GM12891 (cell line): Measurements from ENCODE around the gene SLC15A5.

Experiments
- DNase-seq: peaks from one replicate; pipeline ENCODE4 v3.0.0; 2011; ENCODE audit warnings: low spot score; ENCODE audit not compliant: insufficient read length
- FAIRE-seq: peaks from 2 replicates; lab custom pipeline; 2011; peaks lifted over from hg19 to GRCh38; lab: Jason Lieb, UNC
- PAX5 ChIP-seq: IDR thresholded peaks from 2 replicates; pipeline ENCODE4 v1.6.1; 2011; ENCODE audit warnings: low read length, moderate library complexity, mild to moderate bottlenecking; ENCODE audit not compliant: insufficient read depth, severe bottlenecking
- POLR2A ChIP-seq: IDR thresholded peaks from 2 replicates; pipeline ENCODE4 v1.6.1; 2011; ENCODE audit warnings: low read depth, low read length, control low read depth
- POLR2AphosphoS5 ChIP-seq: IDR thresholded peaks from 2 replicates; pipeline ENCODE4 v1.6.1; 2011; ENCODE audit warnings: low read depth, low read length, control low read depth
- POU2F2 ChIP-seq: IDR thresholded peaks from 2 replicates; pipeline ENCODE4 v1.6.1; 2011; ENCODE audit warnings: low read depth, mild to moderate bottlenecking, control low read depth, low read length, moderate library complexity
- SPI1 ChIP-seq: IDR thresholded peaks from 2 replicates; pipeline ENCODE4 v1.6.1; 2011; ENCODE audit warnings: low read depth, low read length, control low read depth
- TAF1 ChIP-seq: IDR thresholded peaks from 2 replicates; pipeline ENCODE4 v1.6.1; 2011; ENCODE audit warnings: low read depth, low read length, control low read depth

Gene SLC15A5

GRCh38 chr12:16189849-16190248 lies 87.6 kb downstream of the SLC15A5 start:
- no peak for DNase-seq
- no peak for TF ChIP-seq SPI1
- no peak for TF ChIP-seq POLR2AphosphoS5
- TF ChIP-seq POU2F2, result no peak
- TF ChIP-seq TAF1, result no peak
- TF ChIP-seq POLR2A, result no peak
- no peak for TF ChIP-seq PAX5

GRCh38 chr12:16187660-16188059 lies 89.8 kb downstream of the SLC15A5 start:
- TF ChIP-seq POLR2A (no peak), POU2F2 (no peak), SPI1 (no peak), PAX5 (no peak), POLR2AphosphoS5 (no peak), TAF1 (no peak)
- DNase-seq (no peak), FAIRE-seq (no peak)

More at GRCh38 chr12:16189849-16190248, 87.6 kb downstream of the SLC15A5 start:
- FAIRE-seq, result no peak

- FAIRE-seq (no peak), DNase-seq (no peak)
- TF ChIP-seq SPI1, result no peak
- no peak for TF ChIP-seq PAX5
- no peak for TF ChIP-seq POLR2AphosphoS5
- no peak for TF ChIP-seq POLR2A
- TF ChIP-seq TAF1, result no peak
- TF ChIP-seq POU2F2, result no peak
Observed at GRCh38 chr12:16184681-16185080, 92.8 kb downstream of the SLC15A5 start.

GRCh38 chr12:16183541-16183940 lies 93.9 kb downstream of the SLC15A5 start:
- no peak for FAIRE-seq
- TF ChIP-seq SPI1 (no peak), POU2F2 (no peak), TAF1 (no peak), PAX5 (no peak), POLR2AphosphoS5 (no peak), POLR2A (no peak)
- DNase-seq, result no peak

GRCh38 chr12:16175840-16176239 lies 101.6 kb downstream of the SLC15A5 start:
- DNase-seq, result no peak
- TF ChIP-seq POLR2AphosphoS5, result no peak
- TF ChIP-seq SPI1, result no peak
- no peak for TF ChIP-seq POLR2A
- no peak for TF ChIP-seq PAX5
- no peak for TF ChIP-seq POU2F2
- TF ChIP-seq TAF1, result no peak
- no peak for FAIRE-seq

GRCh38 chr12:16174282-16174681 lies 103.2 kb downstream of the SLC15A5 start:
- no peak for TF ChIP-seq POLR2AphosphoS5
- TF ChIP-seq POLR2A, result no peak
- no peak for TF ChIP-seq SPI1
- no peak for TF ChIP-seq POU2F2
- TF ChIP-seq TAF1, result no peak
- DNase-seq, result no peak
- no peak for FAIRE-seq

GRCh38 chr12:16171348-16171747 lies 106.1 kb downstream of the SLC15A5 start:
- no peak for DNase-seq
- TF ChIP-seq TAF1 (no peak), POLR2AphosphoS5 (no peak), SPI1 (no peak), POU2F2 (no peak), POLR2A (no peak), PAX5 (no peak)
- FAIRE-seq, result no peak

GRCh38 chr12:16168078-16168477 lies 109.4 kb downstream of the SLC15A5 start:
- DNase-seq (no peak), FAIRE-seq (no peak)
- TF ChIP-seq PAX5 (no peak), SPI1 (no peak)

GRCh38 chr12:16166563-16167470 lies 110.7 kb downstream of the SLC15A5 start:
- no peak for FAIRE-seq

GRCh38 chr12:16165506-16165905 lies 112.0 kb downstream of the SLC15A5 start:
- DNase-seq (no peak), FAIRE-seq (peak; percentile 57)
- TF ChIP-seq POU2F2, result no peak
- TF ChIP-seq SPI1, result no peak

More at GRCh38 chr12:16166563-16167470, 110.7 kb downstream of the SLC15A5 start:
- no peak for TF ChIP-seq TAF1
- no peak for TF ChIP-seq SPI1
- no peak for TF ChIP-seq POLR2AphosphoS5
- no peak for TF ChIP-seq POLR2A
- TF ChIP-seq PAX5, result no peak
- no peak for TF ChIP-seq POU2F2
- no peak for DNase-seq
